Colonic mucosa (tissue), 4 donors: ENCODE results near the gene UBE2C. TPM values are rescaled to one million over a fixed set of nuclear protein-coding genes. Genes with fewer than 3 reads are reported as not detected.

Source experiments
- DNase-seq: peaks from one replicate; pipeline ENCODE4 v3.0.0-alpha.2; 2020
- H3K27ac ChIP-seq: fragments of 200-600 bp; one replicate; pipeline ENCODE4 v1.8.0; 2021
- H3K27me3 ChIP-seq: fragments of 200-600 bp; one replicate; pipeline ENCODE4 v1.8.0; 2021
- H3K36me3 ChIP-seq: fragments of 200-600 bp; one replicate; pipeline ENCODE4 v1.8.0; 2021
- H3K4me1 ChIP-seq: fragments of 200-600 bp; one replicate; pipeline ENCODE4 v1.8.0; 2021; ENCODE audit warnings: mild to moderate bottlenecking
- H3K4me3 ChIP-seq: fragments of 200-600 bp; one replicate; pipeline ENCODE4 v1.8.0; 2021
- H3K9ac ChIP-seq, 2 donors: one replicate each; pipeline ENCODE4 v1.7.0; 2013; ENCODE audit warnings: control low read depth in 2 of 2, low read depth in 2 of 2, low read length in 2 of 2
- H3K9me3 ChIP-seq: fragments of 200-600 bp; one replicate; pipeline ENCODE4 v1.8.0; 2021
- intact Hi-C: fragments of 100-400 bp; cut with DNase I; formaldehyde crosslinking; loops from one replicate; pipeline ENCODE4 v1.14.1; 2022
- total RNA-seq, 2 donors: library from RNA; stranded (reverse); fragmentation: NEBNext Ultra II Directional in 1 of 2; extraction: Animal tissue kit (Norgen Biotek cat#: 25700) in 1 of 2; gene quantifications; one replicate each; pipeline ENCODE4 v1.2.1, GENCODE V29; 2021
- TF ChIP-seq, protein P1 (sequence below): fragments of 200-600 bp; IDR thresholded peaks from one replicate; pipeline ENCODE4 v1.8.0; 2022; ENCODE audit warnings: antibody characterized with exemption, mild to moderate bottlenecking
- donor health status: healthy.
- donor health status: DM: no; HTN: no; CAD: no.
- donor health status: DM: no; HTN: no; CAD: no.

UBE2C gene
- total RNA-seq, 2 donors from 2014 or later = 23.7 to 117 TPM

DNA sequence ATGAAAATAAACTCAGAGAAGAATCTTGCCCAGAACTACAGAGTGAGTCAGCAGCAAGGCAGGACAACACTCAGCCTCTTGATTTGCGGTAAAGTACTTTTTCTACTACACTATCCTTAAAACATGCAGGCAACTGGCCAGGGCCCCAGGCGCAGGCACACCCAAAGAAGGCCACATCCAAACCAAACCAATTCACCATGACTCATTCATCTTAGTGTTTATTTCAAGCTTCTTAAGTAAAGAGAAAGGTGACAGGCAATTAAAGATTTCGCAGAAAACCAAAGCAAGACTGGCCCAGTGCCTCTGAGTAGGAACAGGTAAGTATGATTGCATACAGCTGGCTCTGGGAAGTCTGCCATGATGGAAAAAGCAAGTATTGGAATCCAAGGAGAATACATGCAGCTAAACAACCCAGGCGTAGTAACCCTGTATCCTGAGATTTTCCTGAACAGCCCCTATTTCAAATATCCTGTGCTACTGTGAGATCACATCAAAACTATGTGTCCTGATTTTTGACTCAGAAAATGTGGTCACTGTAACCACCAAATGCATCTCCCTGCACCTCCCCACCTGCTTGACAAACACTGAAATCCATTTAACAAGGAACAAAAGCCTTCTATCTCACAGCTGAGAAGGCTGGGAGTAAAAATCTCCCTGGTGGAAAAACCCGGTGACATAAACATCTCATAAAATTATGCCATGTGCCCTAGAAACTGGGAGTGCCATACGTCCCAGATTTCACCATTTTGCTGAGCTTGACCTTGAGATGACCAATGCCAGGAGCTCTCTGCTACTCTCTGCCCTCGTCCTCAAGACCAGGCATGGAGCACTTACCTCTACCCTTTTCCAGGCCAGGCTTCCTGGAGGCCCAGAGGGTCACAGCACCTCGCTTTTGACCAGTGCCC lies 33.2 kb upstream of the UBE2C start:
- peak; percentile 90 for DNase-seq
- intact Hi-C loops = no loop called here
- Histone ChIP-seq H3K36me3 (no peaks in the 10 kb centered on the region), H3K9me3 (no peaks in the 10 kb centered on the region), H3K9ac (peak overlapping the region in 1 of 2 donors; percentile 61), H3K4me1 (peaks cover 10% of the 10 kb centered on the region), H3K27me3 (no peaks in the 10 kb centered on the region), H3K27ac (peak overlapping the region; percentile 81), H3K4me3 (no peak overlapping the region)
- TF ChIP-seq, protein P1, sequence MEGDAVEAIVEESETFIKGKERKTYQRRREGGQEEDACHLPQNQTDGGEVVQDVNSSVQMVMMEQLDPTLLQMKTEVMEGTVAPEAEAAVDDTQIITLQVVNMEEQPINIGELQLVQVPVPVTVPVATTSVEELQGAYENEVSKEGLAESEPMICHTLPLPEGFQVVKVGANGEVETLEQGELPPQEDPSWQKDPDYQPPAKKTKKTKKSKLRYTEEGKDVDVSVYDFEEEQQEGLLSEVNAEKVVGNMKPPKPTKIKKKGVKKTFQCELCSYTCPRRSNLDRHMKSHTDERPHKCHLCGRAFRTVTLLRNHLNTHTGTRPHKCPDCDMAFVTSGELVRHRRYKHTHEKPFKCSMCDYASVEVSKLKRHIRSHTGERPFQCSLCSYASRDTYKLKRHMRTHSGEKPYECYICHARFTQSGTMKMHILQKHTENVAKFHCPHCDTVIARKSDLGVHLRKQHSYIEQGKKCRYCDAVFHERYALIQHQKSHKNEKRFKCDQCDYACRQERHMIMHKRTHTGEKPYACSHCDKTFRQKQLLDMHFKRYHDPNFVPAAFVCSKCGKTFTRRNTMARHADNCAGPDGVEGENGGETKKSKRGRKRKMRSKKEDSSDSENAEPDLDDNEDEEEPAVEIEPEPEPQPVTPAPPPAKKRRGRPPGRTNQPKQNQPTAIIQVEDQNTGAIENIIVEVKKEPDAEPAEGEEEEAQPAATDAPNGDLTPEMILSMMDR = no peak

DNA sequence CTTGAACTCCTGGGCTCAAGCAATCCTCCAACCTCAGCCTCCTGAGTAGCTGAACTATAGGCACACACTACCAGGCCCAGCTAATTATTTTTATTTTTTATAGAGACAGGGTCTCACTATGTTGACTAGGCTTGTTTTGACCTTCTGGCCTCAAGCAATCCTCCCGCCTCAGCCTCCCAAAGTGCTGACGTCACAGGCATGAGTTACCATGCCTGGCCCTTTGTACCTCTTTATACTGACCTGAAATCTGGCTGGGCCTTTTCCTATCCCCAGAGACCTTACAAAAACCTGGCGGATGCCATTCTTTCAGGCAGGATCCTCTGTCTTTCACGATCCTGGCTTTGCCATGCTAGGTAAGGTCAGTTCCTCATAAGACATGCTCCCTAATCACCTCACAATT lies 32.3 kb upstream of the UBE2C start:
- H3K9me3 ChIP-seq = no peaks in the 10 kb centered on the region
- H3K4me1 ChIP-seq = peaks cover 10% of the 10 kb centered on the region
- H3K27ac ChIP-seq = peak overlapping the region; percentile 81
- intact Hi-C loops = no loop called here
- no peaks in the 10 kb centered on the region for H3K36me3 ChIP-seq
- H3K4me3 ChIP-seq = no peak overlapping the region
- DNase-seq = no peak
- no peaks in the 10 kb centered on the region for H3K27me3 ChIP-seq
- peak overlapping the region in 1 of 2 donors; percentile 27 for H3K9ac ChIP-seq
- TF ChIP-seq, protein P1 = no peak

DNA sequence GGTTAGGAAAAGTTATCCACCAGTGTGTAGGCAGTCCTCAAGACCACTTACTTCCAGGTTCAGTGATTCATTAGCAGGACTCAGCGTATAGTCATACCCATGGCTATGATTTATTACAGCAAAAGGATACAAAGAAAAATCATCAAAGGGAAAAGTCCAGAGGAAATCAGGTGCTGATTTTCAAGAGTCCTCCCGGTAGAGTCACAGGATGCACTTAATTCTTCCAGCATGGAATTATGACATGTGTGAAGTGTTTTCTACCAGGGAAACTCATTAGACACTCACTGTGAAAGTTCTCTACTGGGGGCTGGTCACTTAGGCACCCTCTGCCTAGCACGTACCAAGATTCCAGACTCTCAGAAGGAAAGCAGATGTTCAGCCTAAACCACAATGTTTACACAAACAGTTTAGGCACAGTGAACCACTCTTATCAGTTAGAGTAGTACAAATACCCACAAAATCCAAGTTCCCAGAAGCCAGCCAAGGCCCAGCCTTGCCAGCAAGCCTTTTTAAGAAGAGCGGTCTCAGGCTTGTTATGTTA lies 31.0 kb upstream of the UBE2C start:
- no peaks in the 10 kb centered on the region for H3K27me3 ChIP-seq
- no peaks in the 10 kb centered on the region for H3K36me3 ChIP-seq
- DNase-seq = no peak
- no peak overlapping the region for H3K9ac ChIP-seq
- peaks cover 10% of the 10 kb centered on the region for H3K4me1 ChIP-seq
- TF ChIP-seq, protein P1 = no peak
- intact Hi-C loops = no loop called here
- H3K4me3 ChIP-seq = no peak overlapping the region
- H3K27ac ChIP-seq = peak overlapping the region; percentile 81
- H3K9me3 ChIP-seq = no peaks in the 10 kb centered on the region

DNA sequence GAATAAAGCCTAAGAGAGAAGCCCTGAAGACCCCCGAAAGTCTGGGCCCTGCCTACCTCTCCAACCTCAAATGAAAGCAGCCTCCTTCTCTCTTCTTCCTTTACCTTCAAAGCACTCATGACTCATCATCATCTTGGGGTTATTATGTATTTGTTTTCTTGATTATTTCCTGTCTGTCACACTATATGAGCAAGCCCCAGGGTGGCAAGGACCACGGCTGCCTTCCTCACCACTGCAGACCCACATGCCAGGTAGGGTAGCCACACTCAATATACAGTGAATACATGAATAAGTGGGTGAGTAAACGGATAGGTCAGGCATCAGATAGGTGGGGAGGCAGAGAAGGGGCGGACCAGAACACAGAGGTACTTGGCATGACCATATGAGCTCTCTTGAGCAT lies 29.6 kb upstream of the UBE2C start:
- H3K9ac ChIP-seq = no peak overlapping the region
- no peak overlapping the region for H3K4me3 ChIP-seq
- peaks cover 10% of the 10 kb centered on the region for H3K4me1 ChIP-seq
- intact Hi-C loops = no loop called here
- no peaks in the 10 kb centered on the region for H3K36me3 ChIP-seq
- H3K9me3 ChIP-seq = no peaks in the 10 kb centered on the region
- TF ChIP-seq, protein P1 = no peak
- DNase-seq = no peak
- no peaks in the 10 kb centered on the region for H3K27me3 ChIP-seq
- H3K27ac ChIP-seq = peak overlapping the region; percentile 81

DNA sequence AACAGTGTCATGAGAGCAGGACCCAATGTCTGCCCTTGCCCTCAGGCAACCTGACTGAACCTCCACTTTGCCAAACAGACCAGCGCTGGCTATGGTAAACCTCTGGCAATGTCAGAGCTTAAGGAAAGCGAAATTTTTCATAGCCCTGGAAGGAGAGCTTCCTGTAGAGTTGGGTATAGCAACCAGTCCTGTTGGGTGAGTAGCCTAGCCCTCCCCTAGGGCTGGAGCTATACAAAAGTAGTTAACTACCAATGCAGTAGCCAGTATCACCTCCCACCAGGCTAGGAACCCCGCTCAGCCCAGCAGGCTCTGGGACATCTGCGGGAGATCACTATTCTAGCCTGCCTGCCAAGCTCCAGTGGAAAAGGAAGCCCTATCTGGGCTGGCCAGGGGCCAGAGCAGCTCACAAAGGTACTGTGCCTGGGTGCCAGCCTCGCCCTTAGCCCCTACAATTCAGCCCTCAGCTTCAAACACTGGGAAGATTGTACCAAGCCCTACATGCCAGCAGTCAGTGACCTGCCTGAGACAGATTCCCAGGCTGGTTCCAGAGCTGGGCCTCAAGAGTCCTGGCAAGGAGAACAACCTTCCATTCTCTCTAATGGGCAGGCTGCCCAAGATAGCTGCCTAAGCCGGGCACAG lies 28.7 kb upstream of the UBE2C start:
- DNase-seq = peak; percentile 75
- H3K9ac ChIP-seq = peak overlapping the region in 1 of 2 donors; percentile 55
- TF ChIP-seq, protein P1 = no peak
- no peaks in the 10 kb centered on the region for H3K9me3 ChIP-seq
- intact Hi-C loops = no loop called here
- H3K36me3 ChIP-seq = no peaks in the 10 kb centered on the region
- H3K27me3 ChIP-seq = no peaks in the 10 kb centered on the region
- H3K27ac ChIP-seq = peak overlapping the region; percentile 54
- no peak overlapping the region for H3K4me3 ChIP-seq
- H3K4me1 ChIP-seq = peaks cover 10% of the 10 kb centered on the region
